Activated CD4-positive, alpha-beta memory T cell treated with anti-CD3 and anti-CD28 coated beads for 36 hours (primary cell): ENCODE measurements around the gene DTNBP1. TPM values are rescaled to one million over a fixed set of nuclear protein-coding genes. Genes with fewer than 3 reads are reported as not detected.

Source experiments
- CTCF ChIA-PET: fragments of 350-600 bp; sonication (Branson Sonifier 250); formaldehyde crosslinking; loops from one replicate; lab custom pipeline; 2021; ENCODE audit warnings: antibody characterized with exemption, inconsistent platforms; lab: Charles Lee
- POLR2A ChIA-PET: fragments of 350-600 bp; sonication (Branson Sonifier 250); formaldehyde crosslinking; loops from one replicate; lab custom pipeline; 2021; ENCODE audit warnings: antibody characterized with exemption; lab: Charles Lee
- DNase-seq: peaks from one replicate; pipeline ENCODE4 v3.0.0-alpha.2; 2020
- H3K27ac Mint-ChIP-seq: one replicate; pipeline ENCODE4 v1.8.0; 2021; ENCODE audit warnings: mixed read lengths
- H3K27me3 Mint-ChIP-seq: one replicate; pipeline ENCODE4 v1.8.0; 2021; ENCODE audit warnings: mixed read lengths
- H3K36me3 Mint-ChIP-seq: one replicate; pipeline ENCODE4 v1.8.0; 2021; ENCODE audit warnings: mixed read lengths
- H3K4me1 Mint-ChIP-seq: one replicate; pipeline ENCODE4 v1.8.0; 2021; ENCODE audit warnings: low read depth, mixed read lengths
- H3K4me3 Mint-ChIP-seq: one replicate; pipeline ENCODE4 v1.8.0; 2021; ENCODE audit warnings: mild to moderate bottlenecking, mixed read lengths
- H3K9me3 Mint-ChIP-seq: one replicate; pipeline ENCODE4 v1.8.0; 2021; ENCODE audit warnings: mixed read lengths
- intact Hi-C: fragments of 100-400 bp; cut with micrococcal nuclease; formaldehyde crosslinking; loops from one replicate; pipeline ENCODE4 v1.15.1; 2023
- total RNA-seq, 2 experiments: library from RNA; stranded (reverse); gene quantifications; one replicate each; pipeline ENCODE4 v1.2.3, GENCODE V29; 2021

Gene DTNBP1
- total RNA-seq, 2 experiments from 2014 or later: 22.9 to 24.3 TPM

DNA sequence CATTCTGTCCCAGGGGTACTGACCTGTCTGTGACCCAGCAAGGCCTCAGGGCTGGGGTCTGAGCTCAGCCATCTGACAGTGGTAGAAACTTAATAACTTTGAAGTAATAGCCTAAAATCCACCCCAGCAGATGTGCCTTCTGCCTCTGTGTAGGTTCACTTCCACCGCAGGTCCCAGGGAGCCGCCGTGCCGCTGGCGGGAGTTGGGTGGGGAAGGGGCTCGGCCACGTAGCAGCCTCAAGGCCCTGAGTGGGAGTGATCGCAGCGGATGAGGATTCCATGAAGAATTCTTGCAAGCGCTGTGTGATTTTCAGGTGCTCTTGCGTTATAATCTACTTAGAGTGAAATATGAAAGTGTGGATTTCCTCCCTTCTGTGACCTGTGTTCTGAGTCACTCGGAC lies 163.7 kb downstream of the DTNBP1 start:
- H3K27me3 Mint-ChIP-seq: no peaks in the 10 kb centered on the region
- intact Hi-C loops: loop anchor here (10.0 kb wide), 1 partner anchor 764 kb away; no protein-coding TSS in a partner anchor
- no peak for DNase-seq
- H3K36me3 Mint-ChIP-seq: peaks cover 51% of the 10 kb centered on the region
- H3K27ac Mint-ChIP-seq: no peak overlapping the region
- no peak overlapping the region for H3K4me3 Mint-ChIP-seq
- H3K4me1 Mint-ChIP-seq: no peaks in the 10 kb centered on the region
- ChIA-PET POLR2A (no interaction called here), CTCF (no interaction called here)
- H3K9me3 Mint-ChIP-seq: no peaks in the 10 kb centered on the region

DNA sequence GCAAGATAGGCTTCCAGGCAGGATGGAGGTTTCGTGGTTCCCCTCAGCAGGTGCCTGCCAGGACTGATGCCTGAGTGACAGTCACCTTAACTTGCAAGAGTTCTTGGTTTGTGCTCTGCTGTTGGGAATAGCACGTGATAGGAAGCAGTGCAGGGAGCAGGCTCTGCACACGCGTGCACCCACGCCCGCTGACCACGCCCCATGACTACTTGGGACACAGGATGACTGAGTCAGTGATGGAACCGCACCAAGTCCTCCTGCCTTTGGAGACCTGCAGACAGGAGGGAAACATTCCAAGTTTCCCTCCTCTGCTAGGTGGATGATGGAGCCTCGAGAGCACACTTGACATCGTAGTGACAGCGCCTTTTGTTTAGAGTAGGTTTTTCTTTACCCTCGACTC lies 164.2 kb downstream of the DTNBP1 start:
- DNase-seq: no peak
- no peak overlapping the region for H3K4me3 Mint-ChIP-seq
- H3K27me3 Mint-ChIP-seq: no peaks in the 10 kb centered on the region
- H3K9me3 Mint-ChIP-seq: no peaks in the 10 kb centered on the region
- intact Hi-C loops: loop anchor here (10.0 kb wide), 1 partner anchor 764 kb away; no protein-coding TSS in a partner anchor
- POLR2A ChIA-PET: no interaction called here
- H3K36me3 Mint-ChIP-seq: peaks cover 51% of the 10 kb centered on the region
- no peaks in the 10 kb centered on the region for H3K4me1 Mint-ChIP-seq
- no peak overlapping the region for H3K27ac Mint-ChIP-seq
- CTCF ChIA-PET: no interaction called here

DNA sequence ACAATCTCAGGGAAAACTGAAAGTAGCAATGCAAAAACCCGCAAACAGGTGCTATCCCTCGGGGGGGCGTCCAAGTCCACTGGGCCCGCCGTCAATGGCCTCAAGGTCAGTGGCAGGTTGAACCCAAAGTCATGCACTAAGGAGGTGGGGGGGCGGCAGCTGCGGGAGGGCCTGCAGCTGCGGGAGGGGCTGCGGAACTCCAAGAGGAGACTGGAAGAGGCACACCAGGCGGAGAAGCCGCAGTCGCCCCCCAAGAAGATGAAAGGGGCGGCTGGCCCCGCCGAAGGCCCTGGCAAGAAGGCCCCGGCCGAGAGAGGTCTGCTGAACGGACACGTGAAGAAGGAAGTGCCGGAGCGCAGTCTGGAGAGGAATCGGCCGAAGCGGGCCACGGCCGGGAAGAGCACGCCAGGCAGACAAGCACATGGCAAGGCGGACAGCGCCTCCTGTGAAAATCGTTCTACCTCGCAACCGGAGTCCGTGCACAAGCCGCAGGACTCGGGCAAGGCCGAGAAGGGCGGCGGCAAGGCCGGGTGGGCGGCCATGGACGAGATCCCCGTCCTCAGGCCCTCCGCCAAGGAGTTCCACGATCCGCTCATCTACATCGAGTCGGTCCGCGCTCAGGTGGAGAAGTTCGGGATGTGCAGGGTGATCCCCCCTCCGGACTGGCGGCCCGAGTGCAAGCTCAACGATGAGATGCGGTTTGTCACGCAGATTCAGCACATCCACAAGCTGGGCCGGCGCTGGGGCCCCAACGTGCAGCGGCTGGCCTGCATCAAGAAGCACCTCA lies 166.3 kb downstream of the DTNBP1 start:
- peaks cover 50% of the 10 kb centered on the region for H3K36me3 Mint-ChIP-seq
- DNase-seq: no peak
- intact Hi-C loops: loop anchor here (10.0 kb wide), 1 partner anchor 762 kb away; no protein-coding TSS in a partner anchor
- peaks cover 12% of the 10 kb centered on the region for H3K4me1 Mint-ChIP-seq
- ChIA-PET CTCF (interaction anchor here (0.6 kb wide), 1 partner anchor 33 kb away, joined by 3 read pairs; no protein-coding TSS in a partner anchor), POLR2A (no interaction called here)
- H3K9me3 Mint-ChIP-seq: no peaks in the 10 kb centered on the region
- H3K27ac Mint-ChIP-seq: no peak overlapping the region
- no peak overlapping the region for H3K4me3 Mint-ChIP-seq
- no peaks in the 10 kb centered on the region for H3K27me3 Mint-ChIP-seq

DNA sequence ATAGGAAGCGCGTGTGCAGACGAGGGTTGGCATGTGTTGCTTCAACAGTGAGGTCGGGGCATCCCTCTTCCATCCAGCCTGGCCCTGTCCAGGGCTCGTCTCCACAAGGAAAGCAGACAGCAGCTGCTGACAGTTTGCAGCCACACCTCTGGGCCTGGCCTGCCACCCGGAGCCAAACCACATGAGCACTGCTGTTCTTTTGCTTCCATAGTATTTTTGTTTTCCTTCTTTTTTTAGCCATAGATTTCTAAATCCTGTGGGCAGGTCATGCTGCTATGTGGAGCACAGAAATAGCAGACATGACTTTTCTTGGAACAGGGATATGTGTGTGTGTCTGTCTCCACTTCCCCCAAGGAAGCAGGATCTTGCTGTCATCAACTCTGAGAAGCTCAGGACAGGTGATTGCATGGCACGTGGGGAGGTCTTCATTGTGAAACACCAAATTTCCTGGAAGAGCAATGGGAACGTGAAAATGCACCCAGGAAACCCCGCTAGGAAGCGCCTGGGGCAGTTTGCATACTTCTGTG lies 167.4 kb downstream of the DTNBP1 start:
- intact Hi-C loops: loop anchor here (10.0 kb wide), 1 partner anchor 761 kb away; no protein-coding TSS in a partner anchor
- no peaks in the 10 kb centered on the region for H3K9me3 Mint-ChIP-seq
- POLR2A ChIA-PET: no interaction called here
- peaks cover 41% of the 10 kb centered on the region for H3K36me3 Mint-ChIP-seq
- H3K27ac Mint-ChIP-seq: no peak overlapping the region
- DNase-seq: no peak
- H3K4me1 Mint-ChIP-seq: peaks cover 22% of the 10 kb centered on the region
- no peaks in the 10 kb centered on the region for H3K27me3 Mint-ChIP-seq
- H3K4me3 Mint-ChIP-seq: no peak overlapping the region
- CTCF ChIA-PET: no interaction called here

DNA sequence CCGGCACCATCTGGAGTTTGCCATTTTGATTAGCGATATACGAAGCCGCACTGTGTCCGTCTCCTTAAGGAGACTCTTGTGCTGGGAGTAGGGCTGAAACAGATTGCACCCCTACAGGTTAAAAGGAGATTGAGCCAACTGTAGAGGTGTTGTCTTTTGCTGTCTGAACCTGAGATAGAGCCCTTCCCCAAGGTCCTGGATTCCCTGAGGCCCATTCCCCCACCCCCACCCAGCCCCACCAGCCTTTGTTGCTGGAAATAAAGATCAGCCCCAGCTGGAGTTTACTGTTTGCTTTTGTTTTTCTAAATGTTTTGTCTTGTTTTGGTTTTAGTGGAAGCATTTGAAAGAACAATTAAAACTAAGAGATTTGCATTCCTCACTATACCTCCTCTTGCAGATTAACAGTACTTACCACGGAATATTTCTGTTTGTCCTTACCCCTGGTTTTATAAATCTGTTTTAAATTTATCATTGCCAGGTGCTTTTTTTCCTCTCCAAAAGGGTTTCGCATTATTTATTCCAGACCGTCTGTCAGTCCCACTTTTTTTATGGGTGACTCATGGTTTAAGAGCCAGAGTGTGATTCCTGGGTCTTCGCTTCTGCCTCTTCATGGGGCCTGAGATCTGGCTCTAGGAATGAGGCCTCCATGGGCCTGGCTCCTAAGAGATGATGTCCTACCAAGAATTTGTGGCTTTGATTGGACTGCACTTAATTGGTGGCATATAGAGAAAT lies 169.2 kb downstream of the DTNBP1 start:
- ChIA-PET CTCF (interaction anchor here (1.3 kb wide), 1 partner anchor 129 kb away, joined by 3 read pairs; no protein-coding TSS in a partner anchor), POLR2A (no interaction called here)
- Mint-ChIP-seq H3K27ac (no peak overlapping the region), H3K4me3 (no peak overlapping the region), H3K9me3 (no peaks in the 10 kb centered on the region), H3K4me1 (peaks cover 35% of the 10 kb centered on the region), H3K27me3 (no peaks in the 10 kb centered on the region), H3K36me3 (peaks cover 44% of the 10 kb centered on the region)
- intact Hi-C loops: loop anchor here (5.0 to 10.0 kb wide), 2 partner anchors 166 to 759 kb away; no protein-coding TSS in a partner anchor
- DNase-seq: no peak

DNA sequence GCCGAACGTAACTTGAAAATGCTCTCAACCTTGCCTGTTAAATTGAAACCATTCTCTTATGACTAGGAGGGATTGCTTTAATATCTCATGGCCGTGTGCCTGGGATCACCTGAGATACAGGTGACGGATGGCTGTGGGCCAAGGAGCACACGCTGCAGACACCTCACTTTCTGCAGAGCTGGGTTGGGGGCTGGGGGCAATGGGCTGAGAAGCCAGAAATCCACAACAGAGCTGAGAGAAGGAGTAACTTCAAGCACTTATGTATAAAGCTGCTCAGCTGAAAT lies 170.9 kb downstream of the DTNBP1 start:
- Mint-ChIP-seq H3K27me3 (no peaks in the 10 kb centered on the region), H3K4me1 (peaks cover 35% of the 10 kb centered on the region), H3K27ac (peak overlapping the region; percentile 38), H3K9me3 (no peaks in the 10 kb centered on the region), H3K4me3 (no peak overlapping the region), H3K36me3 (peaks cover 44% of the 10 kb centered on the region)
- ChIA-PET POLR2A (no interaction called here), CTCF (interaction anchor here (1.5 kb wide), 1 partner anchor 10 kb away, joined by 4 read pairs; no protein-coding TSS in a partner anchor)
- no peak for DNase-seq
- intact Hi-C loops: loop anchor here (1.0 to 10.0 kb wide), 6 partner anchors 131 to 1281 kb away; no protein-coding TSS in a partner anchor

DNA sequence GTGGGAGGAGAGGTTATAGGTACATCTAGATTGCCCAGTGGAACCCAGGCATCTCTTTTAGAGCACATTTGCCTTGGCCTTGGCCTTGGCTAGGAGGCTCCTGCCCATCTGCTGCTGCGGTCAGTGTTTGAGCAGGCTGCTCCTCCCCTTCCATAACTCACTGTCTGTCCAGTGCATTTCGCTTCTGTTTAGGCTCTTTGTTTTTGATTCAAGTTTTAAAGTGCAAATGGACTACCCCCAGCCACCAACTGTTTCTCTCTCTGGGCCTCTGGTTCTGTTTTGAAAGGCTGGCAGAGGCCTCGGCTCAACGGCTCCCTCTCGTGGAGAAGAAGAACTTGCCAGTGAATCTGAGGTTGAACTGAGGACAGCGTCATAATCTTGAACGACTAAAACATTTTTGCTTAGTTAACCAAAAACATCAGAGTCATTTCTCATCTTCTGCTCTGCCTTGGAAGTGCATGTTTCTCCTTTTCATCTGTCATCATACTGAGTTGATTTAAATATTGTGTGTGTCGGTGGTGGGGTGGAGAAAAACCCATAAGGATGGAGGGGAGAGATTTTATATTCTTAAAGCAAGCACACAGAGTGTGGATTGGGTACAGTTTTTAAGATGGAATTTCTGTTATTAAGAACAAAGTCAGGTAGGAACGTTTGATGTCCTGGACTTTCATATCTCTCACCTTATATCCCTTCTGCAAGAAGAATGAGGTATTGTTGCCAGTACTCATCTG lies 171.4 kb downstream of the DTNBP1 start:
- ChIA-PET POLR2A (no interaction called here), CTCF (interaction anchor here (1.1 to 1.7 kb wide), 4 partner anchors 10 to 132 kb away, joined by 3 to 10 read pairs (median 4); no protein-coding TSS in a partner anchor)
- Mint-ChIP-seq H3K36me3 (peaks cover 47% of the 10 kb centered on the region), H3K9me3 (no peaks in the 10 kb centered on the region), H3K27ac (peak overlapping the region; percentile 76), H3K4me3 (no peak overlapping the region), H3K4me1 (peaks cover 35% of the 10 kb centered on the region), H3K27me3 (no peaks in the 10 kb centered on the region)
- peak; percentile 84 for DNase-seq
- intact Hi-C loops: loop anchor here (1.0 to 10.0 kb wide), 6 partner anchors 132 to 1280 kb away; no protein-coding TSS in a partner anchor

DNA sequence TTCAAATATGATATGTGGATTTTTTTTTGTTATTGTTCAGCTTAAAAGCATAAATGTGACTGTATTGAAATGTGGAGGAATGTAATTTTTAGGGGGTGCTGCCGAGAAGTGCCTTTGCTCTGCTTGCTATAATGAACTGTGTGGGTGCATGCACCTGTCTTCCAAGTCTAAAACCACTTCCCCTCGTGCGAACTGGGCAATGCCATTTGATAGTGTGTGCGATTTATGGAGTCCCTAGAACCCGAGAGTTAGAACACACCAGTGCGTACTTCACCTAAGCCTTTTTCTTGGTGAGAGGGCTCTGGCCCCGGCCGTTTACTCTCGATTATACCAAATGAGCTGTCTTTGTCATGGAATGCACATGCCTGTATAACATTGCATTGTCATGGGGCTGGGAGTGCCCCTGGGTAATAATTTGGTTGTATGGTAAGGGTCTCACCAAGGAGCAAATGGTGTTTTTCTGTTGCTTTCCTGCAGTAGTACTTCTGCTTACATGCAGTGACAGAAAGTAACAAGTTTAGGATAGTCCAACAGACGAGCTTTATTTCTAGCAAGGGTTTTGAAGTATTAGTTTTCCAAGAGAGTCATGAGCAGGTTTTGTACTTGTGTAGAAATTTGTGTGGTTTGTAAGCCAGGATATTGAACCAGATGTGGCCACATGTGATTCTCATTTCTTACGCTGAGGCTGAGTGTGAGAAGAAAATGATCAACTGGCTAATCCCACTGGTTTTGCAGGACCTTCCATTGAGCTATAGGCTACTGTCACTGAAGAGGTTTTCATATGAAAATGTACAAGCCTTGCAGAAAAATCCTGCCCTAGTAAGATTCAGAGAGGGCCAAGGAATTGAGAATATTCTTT lies 172.4 kb downstream of the DTNBP1 start:
- ChIA-PET POLR2A (no interaction called here), CTCF (interaction anchor here (1.1 to 1.7 kb wide), 3 partner anchors 10 to 133 kb away, joined by 3 to 10 read pairs (median 3); no protein-coding TSS in a partner anchor)
- H3K27ac Mint-ChIP-seq: peak overlapping the region; percentile 46
- H3K4me1 Mint-ChIP-seq: peaks cover 35% of the 10 kb centered on the region
- H3K9me3 Mint-ChIP-seq: no peaks in the 10 kb centered on the region
- no peaks in the 10 kb centered on the region for H3K27me3 Mint-ChIP-seq
- H3K4me3 Mint-ChIP-seq: no peak overlapping the region
- intact Hi-C loops: loop anchor here (1.0 to 10.0 kb wide), 6 partner anchors 133 to 1279 kb away; no protein-coding TSS in a partner anchor
- H3K36me3 Mint-ChIP-seq: peaks cover 42% of the 10 kb centered on the region
- no peak for DNase-seq

DNA sequence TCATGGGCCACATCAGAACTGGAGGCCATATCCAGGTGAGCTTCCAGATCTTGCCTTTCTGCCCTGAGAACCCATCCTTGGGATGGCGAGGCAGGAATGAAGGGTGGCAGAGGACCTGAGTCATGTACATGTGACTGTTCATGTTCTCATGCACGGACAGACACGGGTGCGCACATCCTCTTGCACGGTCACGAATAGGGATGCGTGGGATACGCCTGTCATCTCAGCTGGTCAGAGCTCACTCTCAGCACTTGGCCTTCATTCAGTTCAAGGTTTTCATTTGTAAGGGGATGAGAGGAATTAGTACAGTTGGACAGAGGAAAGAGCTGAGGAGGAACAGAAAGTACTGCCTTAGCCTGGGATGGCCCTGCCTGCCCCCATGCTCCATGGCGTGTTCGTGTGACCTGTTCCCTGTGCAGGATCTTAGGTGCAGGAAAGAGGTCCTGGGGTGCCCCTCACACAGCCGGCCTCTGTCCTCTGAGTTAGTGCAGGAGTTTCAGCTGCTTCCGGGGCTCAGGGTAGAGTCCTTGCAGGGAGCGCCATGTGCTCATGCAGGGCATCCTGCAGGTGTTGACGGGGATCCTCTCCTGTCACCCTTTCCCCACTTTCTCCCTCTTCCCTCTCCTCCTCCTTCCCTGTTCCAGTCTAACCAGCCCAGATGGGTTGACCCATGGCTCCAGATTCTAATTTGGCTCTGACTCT lies 173.4 kb downstream of the DTNBP1 start:
- H3K4me3 Mint-ChIP-seq: no peak overlapping the region
- CTCF ChIA-PET: interaction anchor here (1.7 kb wide), 1 partner anchor 134 kb away, joined by 10 read pairs; no protein-coding TSS in a partner anchor
- POLR2A ChIA-PET: no interaction called here
- H3K36me3 Mint-ChIP-seq: peaks cover 40% of the 10 kb centered on the region
- peaks cover 35% of the 10 kb centered on the region for H3K4me1 Mint-ChIP-seq
- intact Hi-C loops: loop anchor here (10.0 kb wide), 1 partner anchor 615 kb away; no protein-coding TSS in a partner anchor
- no peaks in the 10 kb centered on the region for H3K9me3 Mint-ChIP-seq
- peak overlapping the region; percentile 46 for H3K27ac Mint-ChIP-seq
- no peaks in the 10 kb centered on the region for H3K27me3 Mint-ChIP-seq
- DNase-seq: no peak

DNA sequence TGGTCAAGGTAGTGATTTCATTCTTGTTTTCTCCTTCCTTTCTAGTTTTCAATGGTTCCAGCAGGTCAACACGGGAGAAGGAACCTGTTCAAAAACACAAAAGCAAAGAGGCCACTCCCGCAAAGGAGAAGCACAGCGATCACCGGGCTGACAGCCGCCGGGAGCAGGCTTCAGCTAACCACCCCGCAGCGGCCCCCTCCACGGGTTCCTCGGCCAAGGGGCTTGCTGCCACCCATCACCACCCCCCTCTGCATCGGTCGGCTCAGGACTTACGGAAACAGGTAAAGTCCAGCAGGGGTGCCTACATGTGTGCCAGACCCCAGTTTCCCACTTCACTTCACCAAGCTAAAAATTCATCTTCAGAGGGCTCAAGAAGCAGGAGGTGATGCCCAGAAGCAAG lies 175.6 kb downstream of the DTNBP1 start:
- DNase-seq: no peak
- H3K36me3 Mint-ChIP-seq: peaks cover 34% of the 10 kb centered on the region
- no peaks in the 10 kb centered on the region for H3K27me3 Mint-ChIP-seq
- intact Hi-C loops: loop anchor here (10.0 kb wide), 1 partner anchor 612 kb away; no protein-coding TSS in a partner anchor
- CTCF ChIA-PET: no interaction called here
- peaks cover 42% of the 10 kb centered on the region for H3K4me1 Mint-ChIP-seq
- no peaks in the 10 kb centered on the region for H3K9me3 Mint-ChIP-seq
- H3K27ac Mint-ChIP-seq: peak overlapping the region; percentile 25
- POLR2A ChIA-PET: no interaction called here
- no peak overlapping the region for H3K4me3 Mint-ChIP-seq
